SK-N-SH (cell line): ENCODE data around the gene TOR1AIP1.

Experiments used
- FOXJ3 ChIP-seq: sonication (generic); formaldehyde crosslinking; IDR thresholded peaks from 2 replicates; pipeline ENCODE4 v1.5.1; 2020; ENCODE audit warnings: mild to moderate bottlenecking, missing genetic modification reagents
- GATA2 ChIP-seq: sonication (generic); formaldehyde crosslinking; IDR thresholded peaks from 2 replicates; pipeline ENCODE4 v1.5.0; 2020; ENCODE audit warnings: mild to moderate bottlenecking, missing genetic modification reagents
- JUND ChIP-seq: IDR thresholded peaks from 2 replicates; pipeline ENCODE4 v1.4.0; 2012
- POLR2AphosphoS5 ChIP-seq: IDR thresholded peaks from 2 replicates; pipeline ENCODE4 v1.6.1; 2012; ENCODE audit warnings: low read depth, low read length
- SMC3 ChIP-seq: IDR thresholded peaks from 2 replicates; pipeline ENCODE4 v1.6.1; 2012; ENCODE audit warnings: low read depth, low read length, improper control_type of control experiment
- TF ChIP-seq, protein P1 (sequence below): IDR thresholded peaks from 2 replicates; pipeline ENCODE4 v1.4.0; 2012; ENCODE audit warnings: low read depth, borderline replicate concordance
- TF ChIP-seq, protein P2 (sequence below): fragments of 200-600 bp; sonication (generic); IDR thresholded peaks from 2 replicates; pipeline ENCODE4 v1.6.1; 2017; ENCODE audit warnings: antibody characterized with exemption, mild to moderate bottlenecking, moderate library complexity
- TF ChIP-seq, protein P3 (sequence below): IDR thresholded peaks from 2 replicates; pipeline ENCODE4 v1.6.1; 2012; ENCODE audit warnings: mild to moderate bottlenecking, low read depth, low read length, moderate library complexity

DNA sequence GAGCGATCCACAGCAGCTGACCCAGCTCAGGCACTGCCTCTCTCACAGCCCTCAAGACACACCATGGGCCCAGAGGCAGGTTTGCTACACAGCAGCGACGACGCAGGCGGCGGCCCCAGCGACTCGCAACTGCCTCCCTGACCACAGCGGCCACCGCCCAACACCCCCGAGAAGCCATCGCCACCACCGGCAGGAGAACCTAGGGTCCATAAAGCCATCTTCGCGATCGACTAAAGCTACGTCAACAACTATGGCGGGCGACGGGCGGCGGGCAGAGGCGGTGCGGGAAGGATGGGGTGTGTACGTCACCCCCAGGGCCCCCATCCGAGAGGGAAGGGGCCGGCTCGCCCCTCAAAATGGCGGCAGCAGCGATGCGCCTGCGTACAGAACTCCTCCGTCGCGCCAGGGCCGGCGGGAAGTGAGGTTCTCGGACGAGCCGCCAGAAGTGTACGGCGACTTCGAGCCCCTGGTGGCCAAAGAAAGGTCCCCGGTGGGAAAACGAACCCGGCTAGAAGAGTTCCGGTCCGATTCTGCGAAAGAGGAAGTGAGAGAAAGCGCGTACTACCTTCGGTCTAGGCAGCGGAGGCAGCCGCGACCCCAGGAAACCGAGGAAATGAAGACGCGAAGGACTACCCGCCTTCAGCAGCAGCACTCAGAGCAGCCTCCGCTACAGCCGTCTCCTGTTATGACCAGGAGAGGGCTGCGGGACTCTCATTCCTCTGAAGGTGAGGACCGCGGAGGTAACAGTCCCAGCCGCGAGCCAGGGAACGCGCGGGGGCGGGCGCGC is at the start of gene TOR1AIP1:
- TF ChIP-seq FOXJ3 (CRISPR knock-in tag) (no peak; the same call in none of the 2 replicates), POLR2AphosphoS5 (peak; percentile 56; the same call in 1 of the 2 replicates), GATA2 (CRISPR knock-in tag) (no peak), SMC3 (no peak), JUND (no peak)
- TF ChIP-seq, protein P1, sequence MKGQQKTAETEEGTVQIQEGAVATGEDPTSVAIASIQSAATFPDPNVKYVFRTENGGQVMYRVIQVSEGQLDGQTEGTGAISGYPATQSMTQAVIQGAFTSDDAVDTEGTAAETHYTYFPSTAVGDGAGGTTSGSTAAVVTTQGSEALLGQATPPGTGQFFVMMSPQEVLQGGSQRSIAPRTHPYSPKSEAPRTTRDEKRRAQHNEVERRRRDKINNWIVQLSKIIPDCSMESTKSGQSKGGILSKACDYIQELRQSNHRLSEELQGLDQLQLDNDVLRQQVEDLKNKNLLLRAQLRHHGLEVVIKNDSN = peak; percentile 65
- TF ChIP-seq, protein P2, sequence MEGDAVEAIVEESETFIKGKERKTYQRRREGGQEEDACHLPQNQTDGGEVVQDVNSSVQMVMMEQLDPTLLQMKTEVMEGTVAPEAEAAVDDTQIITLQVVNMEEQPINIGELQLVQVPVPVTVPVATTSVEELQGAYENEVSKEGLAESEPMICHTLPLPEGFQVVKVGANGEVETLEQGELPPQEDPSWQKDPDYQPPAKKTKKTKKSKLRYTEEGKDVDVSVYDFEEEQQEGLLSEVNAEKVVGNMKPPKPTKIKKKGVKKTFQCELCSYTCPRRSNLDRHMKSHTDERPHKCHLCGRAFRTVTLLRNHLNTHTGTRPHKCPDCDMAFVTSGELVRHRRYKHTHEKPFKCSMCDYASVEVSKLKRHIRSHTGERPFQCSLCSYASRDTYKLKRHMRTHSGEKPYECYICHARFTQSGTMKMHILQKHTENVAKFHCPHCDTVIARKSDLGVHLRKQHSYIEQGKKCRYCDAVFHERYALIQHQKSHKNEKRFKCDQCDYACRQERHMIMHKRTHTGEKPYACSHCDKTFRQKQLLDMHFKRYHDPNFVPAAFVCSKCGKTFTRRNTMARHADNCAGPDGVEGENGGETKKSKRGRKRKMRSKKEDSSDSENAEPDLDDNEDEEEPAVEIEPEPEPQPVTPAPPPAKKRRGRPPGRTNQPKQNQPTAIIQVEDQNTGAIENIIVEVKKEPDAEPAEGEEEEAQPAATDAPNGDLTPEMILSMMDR = peak; percentile 31
- TF ChIP-seq, protein P3, sequence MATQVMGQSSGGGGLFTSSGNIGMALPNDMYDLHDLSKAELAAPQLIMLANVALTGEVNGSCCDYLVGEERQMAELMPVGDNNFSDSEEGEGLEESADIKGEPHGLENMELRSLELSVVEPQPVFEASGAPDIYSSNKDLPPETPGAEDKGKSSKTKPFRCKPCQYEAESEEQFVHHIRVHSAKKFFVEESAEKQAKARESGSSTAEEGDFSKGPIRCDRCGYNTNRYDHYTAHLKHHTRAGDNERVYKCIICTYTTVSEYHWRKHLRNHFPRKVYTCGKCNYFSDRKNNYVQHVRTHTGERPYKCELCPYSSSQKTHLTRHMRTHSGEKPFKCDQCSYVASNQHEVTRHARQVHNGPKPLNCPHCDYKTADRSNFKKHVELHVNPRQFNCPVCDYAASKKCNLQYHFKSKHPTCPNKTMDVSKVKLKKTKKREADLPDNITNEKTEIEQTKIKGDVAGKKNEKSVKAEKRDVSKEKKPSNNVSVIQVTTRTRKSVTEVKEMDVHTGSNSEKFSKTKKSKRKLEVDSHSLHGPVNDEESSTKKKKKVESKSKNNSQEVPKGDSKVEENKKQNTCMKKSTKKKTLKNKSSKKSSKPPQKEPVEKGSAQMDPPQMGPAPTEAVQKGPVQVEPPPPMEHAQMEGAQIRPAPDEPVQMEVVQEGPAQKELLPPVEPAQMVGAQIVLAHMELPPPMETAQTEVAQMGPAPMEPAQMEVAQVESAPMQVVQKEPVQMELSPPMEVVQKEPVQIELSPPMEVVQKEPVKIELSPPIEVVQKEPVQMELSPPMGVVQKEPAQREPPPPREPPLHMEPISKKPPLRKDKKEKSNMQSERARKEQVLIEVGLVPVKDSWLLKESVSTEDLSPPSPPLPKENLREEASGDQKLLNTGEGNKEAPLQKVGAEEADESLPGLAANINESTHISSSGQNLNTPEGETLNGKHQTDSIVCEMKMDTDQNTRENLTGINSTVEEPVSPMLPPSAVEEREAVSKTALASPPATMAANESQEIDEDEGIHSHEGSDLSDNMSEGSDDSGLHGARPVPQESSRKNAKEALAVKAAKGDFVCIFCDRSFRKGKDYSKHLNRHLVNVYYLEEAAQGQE = no peak
